Measurements from ENCODE around the gene POU5F1.
"Not testable (repeated sequence)": the region's sequence is repeated elsewhere in the genome, so short reads cannot be mapped to it uniquely, and the experiment has no call there.

- TF ChIP-seq CTCF (conservative IDR thresholded peaks at IDR 0.05 in 1 of 2, IDR thresholded peaks at IDR 0.05 in 1 of 2; ENCODE audit: extremely low read depth in 1 of 2, insufficient read depth in 1 of 2, low read depth in 1 of 2, low read length in 2 of 2); EZH2 (IDR thresholded peaks at IDR 0.05; ENCODE audit: borderline replicate concordance, low read length): not testable (repeated sequence)
These were observed 5.9 kb downstream of the POU5F1 start for GRCh38 chr6:31164475-31165063.

Measured in mammary epithelial cell (primary cell).